ENCODE data around the gene SLCO2A1.

- no peak for TF ChIP-seq CTCF (IDR thresholded peaks at IDR 0.05)
- TF ChIP-seq POLR2A (IDR thresholded peaks at IDR 0.05): no peak
Observed at GRCh38 chr3:133932009-133932408, 97.7 kb downstream of the SLCO2A1 start.

Measured in testis (tissue), 2 donors.